Eye (tissue), 1 donor: Measurements from ENCODE around the gene UCHL1.
"Not testable (repeated sequence)": the region's sequence is repeated elsewhere in the genome, so short reads cannot be mapped to it uniquely, and the experiment has no call there.

ENCODE experiments used
- DNase-seq: peaks from one replicate; pipeline ENCODE4 v3.0.0-alpha.2; 2015

Gene UCHL1

GRCh38 chr4:41296995-41297394 is 40.3 kb downstream of the UCHL1 start:
- no peak for DNase-seq

GRCh38 chr4:41297832-41298231 is 41.1 kb downstream of the UCHL1 start:
- no peak for DNase-seq

- no peak for DNase-seq
Observed at GRCh38 chr4:41299486-41299885, 42.8 kb downstream of the UCHL1 start.

- DNase-seq, result no peak
Observed at GRCh38 chr4:41301137-41301536, 44.4 kb downstream of the UCHL1 start.

- DNase-seq, result no peak
Observed at GRCh38 chr4:41303372-41304118, 46.8 kb downstream of the UCHL1 start.

DNA sequence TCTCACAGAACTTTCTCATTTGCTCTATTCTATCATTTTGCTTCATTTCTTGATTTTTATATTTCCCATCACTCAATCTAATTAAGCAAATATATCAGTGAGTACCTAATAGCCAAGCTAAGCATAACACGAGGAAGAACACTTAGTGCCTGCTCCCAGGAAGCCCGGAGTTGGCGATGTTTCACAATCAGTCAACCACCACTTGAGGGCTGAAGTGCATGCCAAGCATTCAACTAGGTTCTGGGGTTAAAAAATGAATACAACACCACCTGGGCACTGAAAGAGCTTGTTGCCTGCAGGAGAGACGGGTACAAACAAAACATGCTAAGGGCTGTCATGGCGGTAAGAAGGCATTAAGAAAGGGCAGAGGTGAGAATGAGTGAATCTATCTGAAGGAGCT is 47.5 kb downstream of the UCHL1 start:
- no peak for DNase-seq

DNA sequence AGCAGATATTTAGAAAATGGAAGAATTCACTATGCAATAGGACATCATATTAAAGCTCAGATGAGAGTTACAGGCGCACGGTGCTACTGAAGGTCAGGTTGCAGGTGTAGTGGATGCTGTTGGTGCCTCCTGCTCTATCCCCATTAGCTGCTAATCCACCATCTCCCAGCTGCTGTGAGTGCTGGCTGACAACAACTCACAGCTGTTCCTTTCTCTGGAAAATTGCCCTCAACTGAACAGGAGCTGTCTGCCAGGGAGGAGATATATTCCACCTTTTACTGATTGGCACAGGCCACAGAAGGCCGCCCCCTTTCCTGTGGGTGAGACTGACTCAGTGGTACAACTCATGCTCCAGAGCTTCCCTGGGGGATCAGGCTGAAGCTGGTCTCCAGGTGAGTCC is 48.7 kb downstream of the UCHL1 start:
- DNase-seq, result peak; percentile 48

DNA sequence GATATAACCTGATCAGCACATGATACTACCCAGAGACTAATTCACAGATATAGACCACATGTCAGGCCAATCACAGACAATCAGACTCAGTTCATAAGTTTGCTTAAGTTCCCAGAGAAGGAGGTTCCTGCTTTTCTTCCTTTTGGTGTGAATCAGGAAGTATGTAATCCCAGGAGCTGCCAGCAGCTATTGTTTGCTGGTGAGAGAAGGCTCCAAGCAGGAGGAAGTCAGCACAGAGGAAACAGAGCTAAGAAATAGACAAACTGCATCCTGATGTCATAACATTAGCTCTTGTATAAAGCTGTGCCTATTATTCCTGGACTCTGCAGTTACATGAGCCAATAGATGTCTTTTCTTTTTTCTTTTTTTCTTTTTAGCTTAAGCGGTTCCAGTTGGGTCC is 50.9 kb downstream of the UCHL1 start:
- DNase-seq, result no peak

- DNase-seq, result no peak
Observed at GRCh38 chr4:41308398-41308797, 51.7 kb downstream of the UCHL1 start.

GRCh38 chr4:41315426-41315825 is 58.7 kb downstream of the UCHL1 start:
- DNase-seq, result not testable (repeated sequence)

- DNase-seq, result no peak
Observed at GRCh38 chr4:41315862-41316261, 59.1 kb downstream of the UCHL1 start.
